Measurements from ENCODE around the gene ENGASE. TPM values are rescaled to one million over a fixed set of nuclear protein-coding genes. Genes with fewer than 3 reads are reported as not detected.
A peak's percentile ranks its signal among the peaks of the same experiment; 100 is the strongest.

ENGASE gene
- total RNA-seq, 3 donors from 2014 or later, result 26.1 to 34.3 (median 30.5) TPM

DNA sequence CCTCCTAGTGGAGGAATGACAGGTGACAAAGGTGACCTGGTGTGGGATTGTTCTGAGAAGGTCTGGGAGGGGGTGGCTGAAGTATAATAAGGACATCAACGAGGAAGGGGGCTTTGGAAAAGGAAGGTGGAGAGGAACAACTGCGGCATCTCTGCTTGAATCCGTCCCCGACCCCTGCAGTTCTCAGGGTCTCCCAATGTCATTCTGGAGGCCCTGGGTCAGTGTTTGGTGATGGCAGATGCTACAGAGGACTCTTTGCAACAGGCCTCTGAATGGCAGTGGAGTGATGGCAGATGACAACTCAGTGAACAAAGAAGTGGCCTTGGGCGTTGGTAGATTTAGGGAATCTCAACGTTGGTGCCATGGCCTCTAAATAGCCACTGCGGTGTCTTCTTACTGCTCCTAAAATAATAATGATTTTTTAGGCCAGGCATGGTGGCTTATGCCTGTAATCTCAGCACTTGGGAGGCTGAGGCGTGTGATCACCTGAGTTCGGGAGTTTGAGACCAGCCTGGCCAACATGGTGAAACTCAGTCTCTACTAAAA lies 1.3 kb downstream of the ENGASE start:
- ATAC-seq (no peak), DNase-seq (no peak)
- H3K4me3 Mint-ChIP-seq, result peak overlapping the region; percentile 84
- no peaks in the 10 kb centered on the region for H3K27me3 Mint-ChIP-seq (ENCODE audit: low read depth)
- no peaks in the 10 kb centered on the region for H3K9me3 Mint-ChIP-seq
- peaks cover 15% of the 10 kb centered on the region for H3K36me3 Mint-ChIP-seq (ENCODE audit: insufficient read depth)
- peaks cover 15% of the 10 kb centered on the region for H3K4me1 Mint-ChIP-seq (ENCODE audit: low read depth)

DNA sequence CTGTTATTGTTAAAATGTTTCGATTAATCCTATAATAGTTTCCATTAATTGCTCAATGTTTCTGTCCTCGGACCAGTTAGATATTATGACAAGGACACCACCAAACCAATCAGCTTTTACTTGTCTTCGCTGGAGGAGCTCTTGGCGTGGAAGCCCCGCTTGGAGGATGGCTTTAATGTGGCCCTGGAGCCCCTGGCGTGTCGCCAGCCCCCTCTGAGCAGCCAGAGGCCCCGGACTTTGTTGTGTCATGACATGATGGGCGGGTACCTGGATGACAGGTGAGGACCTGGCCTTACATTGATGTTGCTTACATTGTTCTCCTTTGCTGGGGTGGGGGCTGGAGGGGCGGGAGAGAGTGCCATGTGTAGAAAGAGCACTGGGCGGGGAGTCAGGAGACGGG lies 3.0 kb downstream of the ENGASE start:
- ATAC-seq (no peak), DNase-seq (no peak)
- H3K9me3 Mint-ChIP-seq, result no peaks in the 10 kb centered on the region
- no peak overlapping the region for H3K4me3 Mint-ChIP-seq
- H3K4me1 Mint-ChIP-seq (ENCODE audit: low read depth), result peaks cover 15% of the 10 kb centered on the region
- H3K27me3 Mint-ChIP-seq (ENCODE audit: low read depth), result no peaks in the 10 kb centered on the region
- H3K36me3 Mint-ChIP-seq (ENCODE audit: insufficient read depth), result peaks cover 18% of the 10 kb centered on the region

DNA sequence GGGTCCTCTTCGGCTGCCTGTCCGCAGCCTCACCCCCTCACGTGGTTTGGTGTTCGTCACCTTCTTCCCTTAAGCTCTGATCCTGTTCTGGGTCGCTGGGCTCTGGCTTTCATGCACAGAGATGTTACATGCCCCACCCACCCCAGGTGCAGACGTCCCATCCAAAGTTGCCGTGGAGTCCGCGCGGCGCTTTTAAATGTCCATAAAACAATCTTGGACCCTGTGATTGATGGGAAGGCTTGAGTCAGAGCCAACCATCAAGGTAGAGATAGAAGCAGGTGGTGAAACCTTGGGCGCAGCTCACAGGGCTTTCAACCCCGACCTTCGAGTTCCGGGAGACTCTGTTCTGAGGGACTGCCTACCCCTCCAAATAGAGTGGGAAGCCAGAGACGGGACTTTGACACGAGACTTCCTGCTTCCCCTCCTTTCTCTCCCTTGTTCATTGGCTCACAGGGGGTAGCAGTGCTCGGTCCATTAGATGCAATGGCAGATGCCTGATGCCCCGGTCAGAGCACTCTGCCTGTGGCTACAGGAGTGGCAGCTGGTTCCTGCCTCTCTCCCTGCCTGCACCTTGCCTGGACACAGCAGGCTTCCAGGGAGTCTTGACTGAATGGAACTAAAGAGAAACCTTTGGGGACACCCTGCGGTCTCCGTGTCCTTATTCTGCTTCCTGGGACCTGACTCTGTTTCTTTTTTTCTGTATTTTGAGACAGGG lies 4.0 kb downstream of the ENGASE start:
- Mint-ChIP-seq H3K4me3 (no peak overlapping the region), H3K27me3 (ENCODE audit: low read depth) (no peaks in the 10 kb centered on the region), H3K4me1 (ENCODE audit: low read depth) (peaks cover 15% of the 10 kb centered on the region), H3K9me3 (no peaks in the 10 kb centered on the region), H3K36me3 (ENCODE audit: insufficient read depth) (peaks cover 18% of the 10 kb centered on the region)
- ATAC-seq (no peak), DNase-seq (no peak)

DNA sequence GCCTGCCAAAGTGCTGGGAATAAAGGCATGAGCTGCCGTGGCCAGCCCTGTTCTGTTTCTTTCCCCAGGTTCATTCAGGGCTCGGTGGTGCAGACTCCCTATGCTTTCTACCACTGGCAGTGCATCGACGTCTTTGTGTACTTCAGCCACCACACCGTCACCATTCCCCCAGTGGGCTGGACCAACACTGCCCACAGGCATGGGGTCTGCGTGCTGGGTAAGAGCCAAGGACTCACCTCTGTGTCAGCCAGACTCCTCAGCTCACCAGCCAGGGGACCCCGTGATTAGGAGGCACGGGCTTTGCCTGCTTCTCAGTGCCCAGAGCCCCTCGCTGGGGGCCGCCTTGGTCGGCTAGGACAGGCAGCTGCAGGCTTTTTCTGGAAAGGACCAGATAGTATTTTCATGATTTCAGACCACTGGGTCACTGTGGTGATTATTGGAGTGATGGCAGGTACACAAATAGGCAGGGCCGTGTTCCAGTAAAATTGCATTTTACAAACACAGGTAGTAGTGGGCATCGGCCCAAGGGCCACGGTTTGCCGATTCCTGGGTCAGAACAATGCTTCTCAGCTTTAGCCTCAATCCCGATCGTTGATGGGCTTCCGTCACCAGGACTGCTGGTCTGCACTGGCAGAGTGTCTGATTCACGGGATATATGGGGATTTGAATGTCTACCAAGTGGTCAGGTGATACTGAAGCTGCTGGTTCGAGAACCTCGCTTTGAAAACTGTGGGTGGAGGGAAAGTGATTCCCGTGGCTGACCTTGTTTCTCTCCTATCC lies 5.0 kb downstream of the ENGASE start:
- Mint-ChIP-seq H3K4me1 (ENCODE audit: low read depth) (peaks cover 12% of the 10 kb centered on the region), H3K36me3 (ENCODE audit: insufficient read depth) (peaks cover 22% of the 10 kb centered on the region), H3K27me3 (ENCODE audit: low read depth) (no peaks in the 10 kb centered on the region), H3K9me3 (no peaks in the 10 kb centered on the region), H3K4me3 (no peak overlapping the region)
- DNase-seq, result no peak
- no peak for ATAC-seq

DNA sequence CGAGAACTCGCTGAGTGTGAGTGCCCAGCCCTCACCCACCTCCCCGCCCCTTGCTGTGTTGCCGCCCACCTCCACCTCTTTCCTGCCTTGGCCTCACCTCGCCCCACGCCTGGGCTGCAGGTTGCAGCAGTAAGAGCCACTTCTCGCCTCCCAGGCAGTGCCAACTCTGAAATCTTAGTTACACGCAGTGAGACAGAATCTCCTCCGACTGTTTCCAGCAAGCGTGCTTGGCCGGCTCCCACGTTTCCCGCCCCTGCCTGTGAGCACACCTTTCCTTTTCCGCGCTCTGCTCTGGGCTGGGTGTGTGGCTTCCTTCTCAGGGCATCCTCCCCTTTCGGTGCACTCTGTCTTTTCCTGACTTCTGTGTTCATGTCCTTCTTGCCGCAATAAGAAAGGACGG lies 5.7 kb downstream of the ENGASE start:
- Mint-ChIP-seq H3K9me3 (no peaks in the 10 kb centered on the region), H3K27me3 (ENCODE audit: low read depth) (no peaks in the 10 kb centered on the region), H3K4me3 (no peak overlapping the region), H3K4me1 (ENCODE audit: low read depth) (peaks cover 10% of the 10 kb centered on the region), H3K36me3 (ENCODE audit: insufficient read depth) (peaks cover 22% of the 10 kb centered on the region)
- DNase-seq (no peak), ATAC-seq (no peak)

DNA sequence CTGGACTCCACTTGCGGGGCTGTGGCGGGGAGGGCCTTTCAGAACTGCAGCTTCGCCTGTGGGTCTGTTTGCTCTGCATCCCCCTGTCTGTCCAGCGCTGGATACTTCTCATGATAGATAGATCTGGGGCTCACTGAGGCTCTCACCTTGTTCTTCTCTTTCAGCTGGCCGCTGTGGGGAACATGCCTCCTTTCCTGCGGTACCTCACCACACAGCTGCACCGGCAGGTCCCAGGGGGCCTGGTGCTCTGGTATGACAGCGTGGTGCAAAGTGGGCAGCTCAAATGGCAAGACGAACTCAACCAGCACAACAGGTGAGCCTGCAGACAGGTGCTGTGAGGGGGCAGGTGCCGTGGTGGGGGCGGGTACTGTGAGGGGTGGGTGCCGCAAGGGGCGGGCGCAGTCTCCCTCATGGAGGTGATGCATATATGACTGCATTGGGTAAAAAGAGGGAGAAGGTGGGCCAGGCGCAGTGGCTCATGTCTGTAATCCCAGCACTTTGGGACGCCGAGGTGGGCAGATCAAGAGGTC lies 6.2 kb downstream of the ENGASE start:
- Mint-ChIP-seq H3K9me3 (no peaks in the 10 kb centered on the region), H3K4me3 (no peak overlapping the region), H3K27me3 (ENCODE audit: low read depth) (no peaks in the 10 kb centered on the region), H3K36me3 (ENCODE audit: insufficient read depth) (peaks cover 22% of the 10 kb centered on the region), H3K4me1 (ENCODE audit: low read depth) (peaks cover 5% of the 10 kb centered on the region)
- DNase-seq, result no peak
- ATAC-seq, result no peak

DNA sequence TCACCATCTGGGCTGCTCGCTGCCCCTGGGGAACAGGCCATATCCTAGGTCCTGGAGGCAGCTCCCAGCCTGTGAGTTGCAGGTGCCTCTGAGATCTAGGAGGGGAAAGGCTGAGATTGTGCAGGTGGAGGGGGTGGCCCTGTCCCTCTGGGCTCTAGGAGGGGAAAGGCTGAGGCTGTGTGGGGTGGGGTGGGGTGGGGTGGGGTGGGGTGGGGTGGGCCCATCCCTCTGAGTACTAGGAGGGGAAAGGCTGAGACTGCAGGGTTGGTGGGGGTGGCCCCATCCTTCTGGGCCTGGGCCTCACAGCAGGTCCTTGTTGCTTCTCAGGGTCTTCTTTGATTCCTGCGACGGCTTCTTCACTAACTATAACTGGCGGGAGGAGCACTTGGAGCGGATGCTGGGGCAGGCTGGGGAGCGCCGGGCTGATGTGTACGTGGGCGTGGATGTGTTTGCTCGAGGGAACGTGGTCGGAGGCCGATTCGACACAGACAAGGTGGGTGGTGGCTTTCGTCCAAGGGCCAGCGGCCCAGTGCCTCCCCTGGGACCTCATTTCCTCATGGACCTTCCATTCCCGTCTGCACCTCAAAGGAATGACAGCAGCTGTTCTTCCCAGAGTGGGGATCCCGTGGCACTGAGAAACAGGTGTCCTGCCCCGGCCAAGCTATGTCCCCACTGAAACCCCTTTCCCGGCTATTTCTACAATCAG lies 7.1 kb downstream of the ENGASE start:
- DNase-seq (no peak), ATAC-seq (no peak)
- H3K4me1 Mint-ChIP-seq (ENCODE audit: low read depth), result no peaks in the 10 kb centered on the region
- peaks cover 23% of the 10 kb centered on the region for H3K36me3 Mint-ChIP-seq (ENCODE audit: insufficient read depth)
- no peaks in the 10 kb centered on the region for H3K27me3 Mint-ChIP-seq (ENCODE audit: low read depth)
- H3K4me3 Mint-ChIP-seq, result no peak overlapping the region
- no peaks in the 10 kb centered on the region for H3K9me3 Mint-ChIP-seq

DNA sequence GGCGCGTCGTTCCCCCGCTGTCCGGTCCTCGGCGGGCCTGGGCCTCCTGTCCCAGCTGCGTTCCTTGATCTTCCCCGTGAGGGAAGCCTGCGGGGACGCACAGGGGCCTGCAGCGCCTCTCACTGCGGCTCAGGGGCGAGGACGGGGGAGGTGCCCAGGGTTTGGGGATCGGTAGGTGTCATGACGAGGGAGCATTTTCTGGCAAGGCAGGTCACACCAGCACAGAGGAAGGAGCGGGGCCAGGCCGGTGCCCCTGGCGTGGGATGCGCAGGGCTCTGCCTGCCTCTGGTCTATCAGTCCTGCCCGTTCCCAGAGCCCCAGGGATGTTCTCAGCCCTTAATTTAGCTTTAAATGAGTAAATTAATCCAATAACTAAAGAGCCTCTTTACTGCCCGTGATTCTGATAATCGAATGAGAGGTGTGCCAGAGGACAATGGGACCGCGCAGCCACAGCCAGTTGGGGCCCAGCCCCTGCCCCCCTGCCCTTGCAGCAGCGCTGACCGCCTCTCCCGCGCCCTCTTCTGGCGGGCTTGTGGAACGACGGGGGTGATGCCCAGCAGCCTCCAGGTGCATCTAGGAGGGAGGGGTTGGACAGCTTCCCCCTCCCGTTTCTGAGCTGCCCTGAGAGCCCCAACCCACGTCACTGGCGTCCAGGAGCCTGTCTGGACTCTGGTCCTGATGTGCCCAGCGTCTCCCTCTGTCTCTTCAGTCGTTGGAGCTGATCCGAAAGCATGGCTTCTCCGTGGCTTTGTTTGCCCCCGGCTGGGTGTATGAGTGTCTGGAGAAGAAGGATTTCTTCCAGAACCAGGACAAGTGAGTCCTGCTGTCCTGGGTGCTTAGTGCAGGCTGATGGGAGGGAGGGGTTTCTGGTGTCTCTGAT lies 7.9 kb downstream of the ENGASE start:
- H3K4me3 Mint-ChIP-seq, result no peak overlapping the region
- no peaks in the 10 kb centered on the region for H3K9me3 Mint-ChIP-seq
- H3K27me3 Mint-ChIP-seq (ENCODE audit: low read depth), result no peaks in the 10 kb centered on the region
- DNase-seq, result peak; percentile 33
- peaks cover 26% of the 10 kb centered on the region for H3K36me3 Mint-ChIP-seq (ENCODE audit: insufficient read depth)
- no peaks in the 10 kb centered on the region for H3K4me1 Mint-ChIP-seq (ENCODE audit: low read depth)
- ATAC-seq, result peak in 1 of 2 donors; percentile 64

DNA sequence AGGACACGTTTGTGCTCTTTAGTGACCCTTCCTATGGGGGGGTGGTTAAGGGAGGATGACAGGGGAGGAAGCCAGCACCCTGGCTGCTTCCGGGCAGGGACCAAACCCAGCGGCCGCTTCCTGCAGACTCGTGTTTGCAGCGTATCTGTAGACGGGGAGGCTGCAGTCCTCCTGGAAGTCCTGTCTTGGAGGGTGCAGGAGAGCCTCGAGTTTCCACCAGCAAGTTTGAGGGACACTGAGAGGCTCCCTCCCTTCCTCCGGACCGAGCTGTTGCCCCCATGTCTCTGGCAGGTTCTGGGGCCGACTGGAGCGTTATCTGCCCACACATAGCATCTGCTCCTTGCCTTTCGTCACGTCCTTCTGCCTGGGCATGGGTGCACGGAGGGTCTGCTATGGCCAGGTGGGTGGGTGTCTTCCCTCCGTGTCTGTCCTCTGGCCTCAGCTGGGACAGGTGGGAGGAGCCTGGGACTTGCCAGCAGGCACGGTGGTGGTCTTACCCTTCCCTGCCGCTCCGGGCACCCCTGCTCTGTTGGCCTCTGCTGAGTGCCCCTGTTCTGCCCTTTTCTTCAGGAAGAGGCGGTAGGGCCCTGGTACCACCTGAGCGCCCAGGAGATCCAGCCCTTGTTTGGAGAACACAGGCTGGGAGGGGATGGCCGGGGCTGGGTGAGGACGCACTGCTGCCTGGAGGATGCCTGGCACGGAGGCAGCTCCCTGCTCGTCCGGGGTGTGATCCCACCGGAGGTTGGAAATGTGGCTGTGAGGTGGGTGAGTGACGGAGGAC lies 8.8 kb downstream of the ENGASE start:
- Mint-ChIP-seq H3K27me3 (ENCODE audit: low read depth) (no peaks in the 10 kb centered on the region), H3K36me3 (ENCODE audit: insufficient read depth) (peaks cover 26% of the 10 kb centered on the region), H3K4me3 (no peak overlapping the region), H3K4me1 (ENCODE audit: low read depth) (no peaks in the 10 kb centered on the region), H3K9me3 (no peaks in the 10 kb centered on the region)
- no peak for ATAC-seq
- no peak for DNase-seq

DNA sequence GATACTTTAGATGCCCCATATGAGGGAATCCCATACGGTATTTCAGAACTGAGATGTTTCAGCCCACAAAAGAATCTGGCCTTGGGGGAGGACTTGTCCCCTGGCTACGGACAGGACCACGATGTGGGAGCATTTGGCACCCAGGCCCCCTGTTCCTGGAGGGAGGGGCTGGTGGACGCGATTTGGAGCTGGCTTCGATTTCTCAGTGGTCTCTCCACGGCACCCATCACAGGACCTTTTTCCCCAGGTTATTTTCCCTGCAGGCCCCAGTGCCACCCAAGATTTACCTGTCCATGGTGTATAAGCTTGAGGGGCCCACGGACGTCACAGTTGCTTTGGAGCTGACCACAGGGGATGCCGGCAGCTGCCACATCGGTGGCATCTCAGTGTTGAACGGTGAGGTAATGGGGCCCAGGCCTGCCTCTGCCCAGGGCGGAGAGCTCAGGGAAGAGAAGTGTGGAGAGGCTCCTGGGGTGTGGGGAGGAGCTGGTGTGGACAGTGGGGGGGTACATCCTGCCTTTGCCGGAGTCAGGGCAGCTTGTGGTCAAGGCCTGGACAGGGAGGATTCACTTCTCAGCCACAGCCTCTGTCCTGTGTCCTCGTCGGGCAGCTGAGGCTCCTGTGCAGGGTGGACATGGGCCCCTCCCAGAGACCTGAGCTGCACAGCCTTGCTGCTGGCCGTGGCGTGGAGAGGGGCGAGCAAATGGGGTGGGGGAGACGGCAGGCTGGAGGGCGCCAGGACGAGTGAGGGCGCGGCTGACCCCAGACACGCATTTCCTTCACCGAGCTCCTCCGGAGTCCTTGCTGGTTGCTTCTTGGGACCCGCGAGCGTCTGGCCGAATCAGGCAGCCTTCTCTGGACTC lies 9.9 kb downstream of the ENGASE start:
- no peak overlapping the region for H3K4me3 Mint-ChIP-seq
- H3K4me1 Mint-ChIP-seq (ENCODE audit: low read depth), result no peaks in the 10 kb centered on the region
- H3K9me3 Mint-ChIP-seq, result no peaks in the 10 kb centered on the region
- DNase-seq (no peak), ATAC-seq (no peak)
- H3K36me3 Mint-ChIP-seq (ENCODE audit: insufficient read depth), result peaks cover 23% of the 10 kb centered on the region
- H3K27me3 Mint-ChIP-seq (ENCODE audit: low read depth), result no peaks in the 10 kb centered on the region

DNA sequence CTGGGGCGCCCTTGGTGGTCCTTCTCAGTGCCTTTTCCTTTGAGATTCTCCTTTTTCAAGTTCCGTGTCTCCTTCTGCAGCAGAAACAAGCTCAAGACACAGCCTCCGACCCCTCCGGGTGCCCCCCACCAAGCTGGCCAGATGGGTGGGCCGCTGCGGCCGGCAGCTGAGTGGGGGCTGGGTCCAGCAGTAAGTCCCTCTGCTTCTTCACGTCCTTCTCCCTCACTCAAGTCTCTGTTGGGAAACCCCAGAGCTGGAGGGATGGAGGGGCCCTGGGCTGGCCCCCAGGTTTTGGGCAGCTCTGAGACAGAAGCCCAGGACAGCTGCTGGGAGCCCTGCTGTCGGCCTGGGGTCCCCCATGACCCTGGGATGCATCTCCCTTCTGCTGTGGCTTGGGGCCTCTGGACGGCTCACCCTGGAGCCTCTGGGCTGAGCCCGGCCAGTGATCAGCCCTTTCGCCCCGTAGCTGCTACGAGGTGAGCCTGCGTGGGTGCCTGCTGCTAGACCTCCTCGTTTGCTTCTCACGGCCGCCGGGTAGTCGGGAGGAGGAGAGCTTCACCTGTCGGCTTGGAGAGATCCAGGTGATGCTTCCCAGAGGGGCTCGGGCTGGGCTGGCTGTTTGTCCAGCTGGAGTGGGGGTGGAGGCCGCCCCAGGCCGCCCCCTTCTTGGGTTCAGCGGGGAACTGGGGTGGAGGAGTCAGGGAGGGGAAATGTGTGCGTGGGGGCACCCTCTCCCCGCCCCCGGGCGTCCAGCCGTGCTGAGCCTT lies 10.7 kb downstream of the ENGASE start:
- no peak for ATAC-seq
- Mint-ChIP-seq H3K4me1 (ENCODE audit: low read depth) (no peaks in the 10 kb centered on the region), H3K4me3 (no peak overlapping the region), H3K9me3 (no peaks in the 10 kb centered on the region), H3K36me3 (ENCODE audit: insufficient read depth) (peaks cover 17% of the 10 kb centered on the region), H3K27me3 (ENCODE audit: low read depth) (no peaks in the 10 kb centered on the region)
- no peak for DNase-seq

Measured in activated T-cell treated with anti-CD3 and anti-CD28 coated beads, Interleukin-2, amount 50 U/mL, for 4 hours (primary cell).